ENCODE data around the gene FAM180B.

- TF ChIP-seq ELF4 (IDR thresholded peaks at IDR 0.05) (no peak), FOXA1 (IDR thresholded peaks at IDR 0.05) (no peak)
Observed at GRCh38 chr11:47545298-47545697, 41.2 kb upstream of the FAM180B start.

Measured in HEK293T (cell line).